HG02678 (cell line): ENCODE data around the gene MAPK1.
"Not testable (repeated sequence)": the region's sequence is repeated elsewhere in the genome, so short reads cannot be mapped to it uniquely, and the experiment has no call there.

Experiments
- ATAC-seq: cut with Tn5 transposase; IDR thresholded peaks from one replicate; pipeline ENCODE4 v1.9.1; 2021; ENCODE audit warnings: mild to moderate bottlenecking, moderate library complexity; ENCODE audit not compliant: unreplicated experiment

The MAPK1 gene

GRCh38 chr22:21867528-21868266 is at the start of gene MAPK1:
TSS of gene MAPK1 (minus strand) at chr22:21867645. CDS start at chr22:21867440, 205 bp downstream.
- ATAC-seq = peak; percentile 90

DNA sequence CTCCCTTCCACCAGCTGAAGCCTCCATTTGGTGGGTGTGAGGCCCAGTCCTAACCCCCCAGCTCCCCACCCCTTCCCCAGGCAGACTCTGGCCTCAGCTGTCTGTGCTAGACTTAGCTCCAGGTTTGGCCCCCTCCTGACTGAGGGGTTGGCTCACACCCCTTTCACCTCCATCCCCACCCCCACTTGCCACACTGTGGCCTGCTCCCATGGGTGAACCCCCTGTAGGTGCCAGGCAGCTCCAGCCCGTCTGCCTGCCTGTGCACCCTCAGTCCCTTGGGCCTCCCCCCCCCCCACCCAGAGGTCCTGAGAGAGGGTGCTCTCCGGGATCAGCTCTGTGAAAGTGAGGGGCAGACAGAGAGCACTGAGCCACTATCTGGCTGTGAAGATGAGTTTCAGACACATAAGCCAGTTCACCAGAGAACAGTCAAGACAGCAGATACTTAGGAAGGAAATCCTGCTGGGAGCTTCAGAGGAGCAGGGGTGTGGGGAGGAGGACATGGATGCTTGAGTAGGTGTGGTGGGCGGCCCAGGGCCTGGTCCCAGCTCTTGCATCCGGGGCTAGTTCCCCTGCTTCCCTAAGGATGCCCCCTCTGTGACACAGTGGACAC is 49.0 kb upstream of the MAPK1 start:
- ATAC-seq = no peak

GRCh38 chr22:21915624-21916308 is 48.3 kb upstream of the MAPK1 start:
- no peak for ATAC-seq

- not testable (repeated sequence) for ATAC-seq
Observed at GRCh38 chr22:21914033-21914642, 46.7 kb upstream of the MAPK1 start.

- not testable (repeated sequence) for ATAC-seq
Observed at GRCh38 chr22:21910367-21910766, 42.9 kb upstream of the MAPK1 start.

DNA sequence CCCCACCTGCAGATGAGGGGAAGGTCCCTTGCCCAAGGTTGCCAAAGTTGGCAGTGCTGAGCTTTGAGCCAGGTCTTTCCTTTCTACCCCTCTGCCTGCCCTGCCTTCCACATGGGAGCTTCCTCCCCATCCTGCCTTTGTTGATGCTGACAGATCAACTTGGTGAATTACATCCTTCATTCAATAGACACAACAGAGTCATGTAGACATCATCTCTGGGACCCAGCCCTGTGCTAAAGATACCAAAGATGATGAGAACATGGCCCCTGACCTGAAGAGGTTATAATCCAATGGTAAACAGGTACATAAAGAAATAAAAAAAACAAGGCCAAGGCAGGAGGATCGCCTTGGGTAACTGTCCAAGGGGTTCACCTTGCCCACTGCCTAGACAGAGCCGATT is 42.4 kb upstream of the MAPK1 start:
- no peak for ATAC-seq

GRCh38 chr22:21907638-21908522 is 40.4 kb upstream of the MAPK1 start:
- ATAC-seq = no peak

DNA sequence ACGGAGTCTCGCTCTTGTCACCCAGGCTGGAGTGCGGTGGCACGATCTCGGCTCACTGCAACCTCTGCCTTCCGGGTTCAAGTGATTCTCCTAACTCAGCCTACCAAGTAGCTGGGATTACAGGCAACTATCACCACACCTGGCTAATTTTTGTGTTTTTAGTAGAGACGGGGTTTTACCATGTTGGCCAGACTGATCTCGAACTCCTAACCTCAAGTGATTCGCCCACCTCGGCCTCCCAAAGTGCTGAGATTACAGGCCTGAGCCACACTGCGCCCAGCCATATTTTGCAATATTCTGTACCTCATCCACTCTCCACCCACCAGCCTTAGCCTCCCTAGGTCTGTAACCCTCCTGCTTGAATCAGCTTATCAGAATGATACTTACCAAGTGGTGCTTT is 37.8 kb upstream of the MAPK1 start:
- ATAC-seq = not testable (repeated sequence)

GRCh38 chr22:21904250-21904789 is 36.9 kb upstream of the MAPK1 start:
- ATAC-seq = no peak

GRCh38 chr22:21903283-21903682 is 35.8 kb upstream of the MAPK1 start:
- ATAC-seq = no peak

- ATAC-seq = peak; percentile 63
Observed at GRCh38 chr22:21902296-21903087, 35.0 kb upstream of the MAPK1 start.

- no peak for ATAC-seq
Observed at GRCh38 chr22:21898354-21898896, 31.0 kb upstream of the MAPK1 start.

GRCh38 chr22:21896951-21897513 is 29.6 kb upstream of the MAPK1 start:
- no peak for ATAC-seq

GRCh38 chr22:21896275-21896674 is 28.8 kb upstream of the MAPK1 start:
- ATAC-seq = not testable (repeated sequence)

DNA sequence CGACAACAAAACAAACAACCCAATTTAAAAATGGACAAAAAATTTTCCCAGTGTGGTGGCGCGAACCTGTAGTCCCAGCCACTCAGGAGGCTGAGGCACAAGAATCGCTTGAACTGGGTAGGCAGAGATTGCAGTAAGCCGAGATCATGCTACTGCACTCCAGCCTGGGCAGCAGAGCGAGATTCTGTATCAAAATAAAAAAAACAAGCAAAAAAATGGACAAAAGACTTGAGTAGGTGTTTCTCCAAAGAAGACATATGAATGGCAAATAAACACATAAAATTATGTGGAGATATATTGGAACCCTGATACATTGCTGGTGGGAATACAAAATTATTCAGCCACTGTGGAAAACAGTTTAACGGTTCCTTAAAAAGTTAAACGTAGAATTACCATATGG is 27.4 kb upstream of the MAPK1 start:
- no peak for ATAC-seq

GRCh38 chr22:21889251-21889990 is 22.0 kb upstream of the MAPK1 start:
- ATAC-seq = no peak

DNA sequence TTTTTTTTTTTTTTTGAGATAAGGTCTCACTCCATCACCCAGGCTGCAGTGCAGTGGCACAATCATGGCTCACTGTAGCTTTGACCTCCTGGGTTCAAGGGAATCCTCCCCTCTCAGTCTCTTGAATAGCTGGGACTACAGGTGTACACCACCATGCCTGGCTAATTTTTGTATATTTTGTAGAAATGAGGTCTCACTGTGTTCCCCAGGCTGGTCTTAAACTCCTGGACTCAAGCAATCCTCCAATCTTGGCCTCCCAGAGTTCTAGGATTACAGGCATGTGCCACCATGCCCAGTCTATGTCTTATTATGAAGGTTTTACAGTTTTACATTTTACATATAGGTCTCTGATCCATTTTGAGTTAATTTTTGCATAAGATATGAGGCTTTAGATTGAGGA is 20.4 kb upstream of the MAPK1 start:
- no peak for ATAC-seq

GRCh38 chr22:21883930-21884329 is 16.5 kb upstream of the MAPK1 start:
- ATAC-seq = not testable (repeated sequence)
